ENCODE measurements around the gene CFAP46.
A peak's percentile ranks its signal among the peaks of the same experiment; 100 is the strongest.

The CFAP46 gene

DNA sequence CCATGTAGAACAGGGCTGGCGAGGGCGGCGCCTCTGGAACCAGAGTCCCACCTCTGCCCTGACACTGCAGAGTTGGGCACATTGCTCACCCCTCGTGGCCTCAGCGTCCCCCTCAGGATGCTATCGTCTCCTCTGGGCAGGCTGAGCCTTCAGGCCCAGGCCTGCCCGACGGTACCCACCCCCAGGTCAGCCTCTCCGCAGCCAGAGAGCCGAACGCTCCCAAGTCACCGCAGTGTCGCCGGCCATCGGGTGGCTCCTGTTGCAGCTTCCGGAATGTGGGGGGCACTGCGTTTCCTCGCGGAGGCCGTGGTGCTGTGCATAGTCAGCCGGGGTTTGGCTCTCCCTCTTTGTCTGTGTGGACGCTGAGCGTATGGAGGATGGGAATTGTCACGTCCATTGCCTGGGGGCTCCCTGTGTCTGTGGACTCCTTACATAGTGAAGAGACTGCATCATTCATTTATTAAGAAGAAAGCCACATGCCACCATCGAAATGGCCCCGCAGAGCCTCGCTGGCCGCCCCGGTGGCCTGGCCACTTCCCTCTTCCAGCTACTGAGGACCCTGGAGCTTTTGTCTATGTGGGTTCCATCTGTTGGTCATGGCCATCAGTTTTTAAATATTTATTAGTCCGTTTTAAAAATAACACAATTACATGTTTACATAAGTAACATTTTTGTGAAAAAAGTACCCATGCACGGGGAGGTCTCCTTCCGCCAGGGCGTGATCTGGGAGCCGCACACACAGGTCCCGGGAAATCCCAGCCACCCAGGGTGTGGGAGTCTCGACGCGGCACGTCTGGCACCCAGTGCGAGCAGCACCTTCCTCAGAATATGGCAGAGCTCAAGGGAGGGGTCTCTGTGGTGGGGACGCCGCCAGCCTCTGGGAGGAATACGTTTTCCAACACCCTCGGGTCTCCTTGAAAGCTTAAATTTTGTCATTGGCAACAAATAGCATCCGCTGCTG is 172.0 kb downstream of the CFAP46 start:
- no peak for DNase-seq (ENCODE audit: low spot score)

DNA sequence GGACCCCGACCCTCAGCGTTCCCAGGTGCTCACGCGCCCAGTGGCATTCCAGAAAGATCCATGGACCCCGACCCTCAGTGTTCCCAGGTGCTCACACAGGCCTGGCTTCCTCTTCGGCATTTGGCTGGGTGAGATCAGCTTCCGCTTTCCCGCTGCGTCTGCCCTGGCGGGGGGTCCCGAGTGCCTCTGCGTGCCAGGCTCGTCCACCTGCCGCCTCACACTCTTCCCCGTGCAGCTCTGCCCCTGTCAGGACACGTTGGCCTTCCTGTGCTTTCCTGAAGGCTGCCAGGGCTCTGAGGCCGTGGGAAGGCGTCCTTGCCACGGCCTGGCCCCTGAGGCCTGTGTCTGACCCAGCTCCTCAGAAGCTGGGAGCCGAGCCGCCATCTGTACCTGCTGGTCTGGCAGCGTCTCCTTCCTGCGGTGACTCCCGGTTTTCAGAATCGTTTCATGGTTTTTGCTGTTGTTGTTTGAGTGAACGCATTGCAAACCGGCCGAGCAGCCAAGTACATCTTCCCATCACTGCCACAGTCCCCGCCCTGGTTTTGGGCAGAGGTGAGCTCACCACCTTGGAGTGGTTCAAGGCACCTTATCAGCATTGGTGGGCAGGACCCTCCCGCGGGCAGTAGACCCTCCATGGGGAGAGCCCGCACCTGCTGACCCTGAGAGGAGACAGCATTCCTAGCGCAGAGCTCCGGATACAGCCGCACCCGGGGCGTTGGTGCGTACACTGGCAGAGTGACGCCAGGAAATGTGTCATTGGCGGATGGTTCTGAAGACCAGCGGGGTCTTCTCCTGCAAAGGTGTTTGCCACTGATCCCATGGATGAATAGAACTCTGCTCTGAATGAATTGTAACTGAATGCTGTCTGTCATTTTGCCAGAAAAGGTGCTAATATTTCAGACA is 173.8 kb downstream of the CFAP46 start:
- DNase-seq (ENCODE audit: low spot score), result no peak

- no peak for DNase-seq (ENCODE audit: low spot score)
These were observed 176.1 kb downstream of the CFAP46 start for GRCh38 chr10:132766291-132766690.

DNA sequence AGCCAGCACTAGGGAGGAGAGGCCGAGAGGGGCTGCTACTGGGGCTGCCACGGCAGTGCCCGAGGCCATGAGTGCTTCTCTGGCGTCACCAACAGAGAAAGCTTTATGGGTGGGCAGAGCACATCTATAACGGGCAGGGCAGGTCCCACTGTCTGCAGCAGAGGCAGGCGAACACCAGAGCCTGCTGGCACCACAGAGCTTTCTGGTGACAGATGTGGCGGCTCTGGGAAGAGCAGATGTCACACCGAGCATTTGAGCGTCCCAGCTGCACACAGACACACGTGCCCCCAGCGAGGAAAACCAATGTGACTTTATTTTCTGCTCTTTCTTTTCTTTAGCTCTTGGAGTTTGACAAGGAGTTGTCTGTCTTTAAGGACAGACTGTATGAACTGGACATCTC is 176.9 kb downstream of the CFAP46 start:
- peak; percentile 62 for DNase-seq (ENCODE audit: low spot score)

DNA sequence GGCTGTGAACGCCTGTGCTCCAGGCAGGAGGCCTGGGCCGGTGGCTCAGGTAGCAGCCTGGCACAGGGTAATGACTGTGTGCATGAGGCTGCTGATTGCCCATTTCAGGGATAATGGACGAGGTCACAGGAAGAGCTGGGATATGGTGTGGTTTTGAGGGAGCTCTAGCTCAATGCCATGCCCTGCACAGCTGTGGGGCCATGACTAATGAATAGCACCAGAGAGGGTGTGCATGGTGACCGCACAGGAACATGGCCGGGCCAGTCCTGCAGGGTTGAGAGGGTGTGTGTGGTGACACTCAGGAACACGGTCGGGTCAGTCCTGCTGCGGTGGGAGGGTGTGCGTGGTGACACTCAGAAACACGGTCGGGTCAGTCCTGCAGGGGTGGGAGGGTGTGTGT is 178.3 kb downstream of the CFAP46 start:
- DNase-seq (ENCODE audit: low spot score), result no peak

- no peak for DNase-seq (ENCODE audit: low spot score)
These were observed 178.8 kb downstream of the CFAP46 start for GRCh38 chr10:132763545-132763944.

- DNase-seq (ENCODE audit: low spot score), result no peak
These were observed 180.1 kb downstream of the CFAP46 start for GRCh38 chr10:132762267-132762666.

GRCh38 chr10:132761395-132762060 is 180.8 kb downstream of the CFAP46 start:
- no peak for DNase-seq (ENCODE audit: low spot score)

DNA sequence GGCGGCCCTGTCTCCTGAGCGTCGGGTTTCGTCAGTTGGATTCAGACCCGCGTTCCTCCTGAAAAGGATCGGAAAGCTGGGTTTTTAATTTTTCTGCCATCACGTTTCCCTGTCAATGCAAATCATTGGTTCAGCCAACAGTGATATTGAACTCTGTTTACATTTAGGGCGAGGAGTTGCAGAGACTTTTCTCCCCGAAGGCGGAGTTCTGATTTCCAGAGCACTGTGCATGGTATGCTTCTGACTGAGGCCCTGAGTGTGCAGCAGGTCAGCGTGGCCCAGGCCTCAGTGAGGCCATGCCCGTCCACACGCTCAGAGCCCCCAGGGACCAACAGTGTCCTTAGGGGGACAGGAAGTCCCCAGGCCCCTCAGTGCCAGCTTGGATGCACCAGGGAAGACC is 183.5 kb downstream of the CFAP46 start:
- DNase-seq (ENCODE audit: low spot score), result no peak

All from pons (tissue), 1 donor.